DOHH2 (cell line): Measurements from ENCODE around the gene ZNF521.

Experiments
- H3F3A ChIP-seq: fragments of 200-600 bp; sonication (generic), shearing (Covaris generic); 2 replicates; pipeline ENCODE4 v1.6.0; 2016; ENCODE audit warnings: antibody characterized with exemption, mild to moderate bottlenecking; ENCODE audit not compliant: control insufficient read depth, insufficient read depth
- H3K27ac ChIP-seq: fragments of 200-600 bp; sonication (generic); 2 replicates; pipeline ENCODE4 v1.5.1; 2014; ENCODE audit warnings: low read depth, mild to moderate bottlenecking, low read length, moderate library complexity
- H3K27me3 ChIP-seq: fragments of 200-600 bp; sonication (generic); 2 replicates; pipeline ENCODE4 v1.6.1; 2014; ENCODE audit warnings: mild to moderate bottlenecking, low read length, mixed read lengths; ENCODE audit not compliant: control insufficient read depth
- H3K36me3 ChIP-seq: fragments of 200-600 bp; sonication (generic); 2 replicates; pipeline ENCODE4 v1.6.1; 2014; ENCODE audit warnings: mild to moderate bottlenecking, low read length, moderate library complexity, mixed read lengths; ENCODE audit not compliant: control insufficient read depth
- H3K4me1 ChIP-seq: fragments of 200-600 bp; sonication (generic); 2 replicates; pipeline ENCODE4 v1.6.1; 2014; ENCODE audit warnings: mild to moderate bottlenecking, low read length, mixed read lengths; ENCODE audit not compliant: control insufficient read depth
- H3K4me2 ChIP-seq: fragments of 200-600 bp; sonication (generic); 2 replicates; pipeline ENCODE4 v1.6.0; 2014; ENCODE audit warnings: mild to moderate bottlenecking, low read length, moderate library complexity
- H3K4me3 ChIP-seq: fragments of 200-600 bp; sonication (generic); 2 replicates; pipeline ENCODE4 v1.5.1; 2014; ENCODE audit warnings: mild to moderate bottlenecking, low read length, mixed read lengths
- H3K79me2 ChIP-seq: fragments of 200-600 bp; sonication (generic); 2 replicates; pipeline ENCODE4 v1.6.1; 2014; ENCODE audit warnings: mild to moderate bottlenecking, low read length, mixed read lengths; ENCODE audit not compliant: control insufficient read depth
- H3K9me2 ChIP-seq: fragments of 200-600 bp; sonication (generic); replicated peaks from 2 replicates; pipeline ENCODE4 v1.6.1; 2014; ENCODE audit warnings: mild to moderate bottlenecking, low read length, mixed read lengths; ENCODE audit not compliant: control insufficient read depth
- H3K9me3 ChIP-seq: fragments of 200-600 bp; sonication (generic); 2 replicates; pipeline ENCODE4 v1.6.1; 2014; ENCODE audit warnings: antibody characterized with exemption, low read length, mixed read lengths; ENCODE audit not compliant: control insufficient read depth, insufficient read depth
- H4K20me1 ChIP-seq: fragments of 200-600 bp; sonication (generic); 2 replicates; pipeline ENCODE4 v1.6.0; 2014; ENCODE audit warnings: low read depth, mild to moderate bottlenecking, antibody characterized with exemption, low read length, moderate library complexity; ENCODE audit not compliant: control insufficient read depth, insufficient read depth
- CTCF ChIP-seq: fragments of 200-600 bp; sonication (generic); IDR thresholded peaks from one replicate; pipeline ENCODE4 v1.5.1; 2014; ENCODE audit warnings: antibody characterized with exemption, mild to moderate bottlenecking, low read depth, low read length; ENCODE audit not compliant: poor library complexity, severe bottlenecking
- EZH2phosphoT487 ChIP-seq: fragments of 200-600 bp; sonication (generic); IDR thresholded peaks from 2 replicates; pipeline ENCODE4 v1.6.1; 2017; ENCODE audit warnings: borderline replicate concordance, mild to moderate bottlenecking, antibody characterized with exemption, low read length, moderate library complexity, mixed read lengths

ZNF521 gene

DNA sequence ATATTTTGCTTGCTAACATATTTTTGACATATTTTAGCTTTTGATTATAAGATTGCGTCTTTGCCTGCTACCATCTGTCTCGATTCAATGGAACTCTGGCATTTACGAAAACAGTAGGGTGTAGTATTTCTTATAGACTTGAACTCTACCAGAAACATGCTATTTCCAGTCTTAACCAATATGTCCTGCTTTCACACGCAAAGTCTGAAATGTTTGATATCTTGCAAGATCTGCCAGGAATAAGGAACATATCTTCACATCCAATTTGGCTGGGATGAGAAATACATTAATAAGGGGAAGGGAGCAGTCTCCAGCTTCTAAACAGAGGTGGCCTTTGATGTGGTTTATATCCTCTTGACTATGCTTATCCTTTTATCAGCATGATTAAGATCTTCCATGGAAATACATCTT lies 299.4 kb downstream of the ZNF521 start:
- TF ChIP-seq EZH2phosphoT487 (no peak), CTCF (no peak)

DNA sequence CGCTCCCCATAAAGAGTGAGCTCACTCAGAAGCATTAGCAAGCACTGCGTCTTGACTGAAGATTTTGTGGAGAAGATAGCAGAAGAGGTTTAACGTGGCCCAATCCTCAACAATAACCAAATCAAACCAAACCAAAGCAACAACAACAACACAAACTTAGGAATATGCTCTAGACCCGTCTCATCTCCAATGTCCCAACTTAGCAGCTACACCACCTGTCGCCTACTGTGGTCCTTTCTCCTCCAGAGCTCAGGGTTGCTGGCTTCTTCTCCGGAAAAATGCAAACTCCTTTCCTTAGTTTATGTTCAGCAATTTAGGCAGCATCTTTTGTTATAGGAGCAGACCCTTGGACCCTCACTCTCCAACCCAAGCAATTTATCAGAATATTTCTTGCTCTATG lies 301.4 kb downstream of the ZNF521 start:
- H3K36me3 ChIP-seq = no peaks in the 10 kb centered on the region
- H3K9me3 ChIP-seq = no peaks in the 10 kb centered on the region; the same call in 1 of the 2 replicates
- no peaks in the 10 kb centered on the region for H3K4me1 ChIP-seq
- H4K20me1 ChIP-seq = no peaks in the 10 kb centered on the region
- H3K27ac ChIP-seq = no peak overlapping the region
- no peaks in the 10 kb centered on the region for H3K79me2 ChIP-seq
- no peaks in the 10 kb centered on the region for H3F3A ChIP-seq
- no peaks in the 10 kb centered on the region for H3K27me3 ChIP-seq
- no peak overlapping the region for H3K4me2 ChIP-seq
- H3K9me2 ChIP-seq = no peaks in the 10 kb centered on the region
- TF ChIP-seq CTCF (no peak), EZH2phosphoT487 (no peak)
- H3K4me3 ChIP-seq = no peak overlapping the region

More for the DNA sequence above, 299.4 kb downstream of the ZNF521 start:
- H3K27ac ChIP-seq = no peak overlapping the region
- no peaks in the 10 kb centered on the region for H3K36me3 ChIP-seq
- no peaks in the 10 kb centered on the region for H3F3A ChIP-seq
- no peaks in the 10 kb centered on the region for H3K79me2 ChIP-seq
- H3K9me2 ChIP-seq = no peaks in the 10 kb centered on the region
- H3K4me3 ChIP-seq = no peak overlapping the region
- H3K27me3 ChIP-seq = no peaks in the 10 kb centered on the region
- no peaks in the 10 kb centered on the region; the same call in 1 of the 2 replicates for H3K9me3 ChIP-seq
- H4K20me1 ChIP-seq = no peaks in the 10 kb centered on the region
- H3K4me1 ChIP-seq = no peaks in the 10 kb centered on the region
- H3K4me2 ChIP-seq = no peak overlapping the region

GRCh38 chr18:25047983-25048382 lies 304.0 kb downstream of the ZNF521 start:
- Histone ChIP-seq H3K79me2 (no peaks in the 10 kb centered on the region), H3K36me3 (no peaks in the 10 kb centered on the region), H4K20me1 (no peaks in the 10 kb centered on the region), H3K9me2 (no peaks in the 10 kb centered on the region), H3K27ac (no peak overlapping the region), H3K4me2 (no peak overlapping the region), H3K4me1 (no peaks in the 10 kb centered on the region), H3K27me3 (no peaks in the 10 kb centered on the region), H3K9me3 (no peaks in the 10 kb centered on the region; the same call in 1 of the 2 replicates), H3K4me3 (no peak overlapping the region), H3F3A (no peaks in the 10 kb centered on the region)
- no peak for TF ChIP-seq CTCF
- no peak for TF ChIP-seq EZH2phosphoT487
